ENCODE data around the gene SENP5.
A peak's percentile ranks its signal among the peaks of the same experiment; 100 is the strongest.
"Not testable (repeated sequence)": the region's sequence is repeated elsewhere in the genome, so short reads cannot be mapped to it uniquely, and the experiment has no call there.

Gene SENP5

GRCh38 chr3:196867507-196868296 is at the start of gene SENP5:
SENP5 (plus strand) TSS chr3:196867920; CDS start chr3:196885182, 17,262 bp downstream.
- DNase-seq: peak; percentile 86 to 89

- no peak for DNase-seq
Measured at GRCh38 chr3:196821806-196822355, 45.8 kb upstream of the SENP5 start.

GRCh38 chr3:196829651-196830050 is 38.1 kb upstream of the SENP5 start:
- not testable (repeated sequence) for DNase-seq

- DNase-seq: no peak
Measured at GRCh38 chr3:196835086-196835485, 32.6 kb upstream of the SENP5 start.

- not testable (repeated sequence) for DNase-seq
Measured at GRCh38 chr3:196836626-196837025, 31.1 kb upstream of the SENP5 start.

GRCh38 chr3:196837819-196838420 is 29.8 kb upstream of the SENP5 start:
- peak; percentile 61 to 66 for DNase-seq

GRCh38 chr3:196839351-196839750 is 28.4 kb upstream of the SENP5 start:
- not testable (repeated sequence) for DNase-seq

GRCh38 chr3:196842567-196843434 is 24.9 kb upstream of the SENP5 start:
- DNase-seq: no peak

GRCh38 chr3:196843435-196844110 is 24.1 kb upstream of the SENP5 start:
- no peak for DNase-seq

- DNase-seq: not testable (repeated sequence)
Measured at GRCh38 chr3:196844235-196845219, 23.2 kb upstream of the SENP5 start.

GRCh38 chr3:196848375-196848774 is 19.3 kb upstream of the SENP5 start:
- DNase-seq: not testable (repeated sequence)

GRCh38 chr3:196849180-196849741 is 18.5 kb upstream of the SENP5 start:
- no peak for DNase-seq

GRCh38 chr3:196863000-196863399 is 4.7 kb upstream of the SENP5 start:
- not testable (repeated sequence) for DNase-seq

- DNase-seq: no peak
Measured at GRCh38 chr3:196867155-196867506, 589 bp upstream of the SENP5 start.

GRCh38 chr3:196868297-196868661 is 559 bp downstream of the SENP5 start:
- DNase-seq: no peak

GRCh38 chr3:196872316-196872715 is 4.6 kb downstream of the SENP5 start:
- no peak for DNase-seq

GRCh38 chr3:196874511-196875094 is 6.9 kb downstream of the SENP5 start:
- DNase-seq: not testable (repeated sequence)

- no peak for DNase-seq
Measured at GRCh38 chr3:196875258-196875657, 7.5 kb downstream of the SENP5 start.

GRCh38 chr3:196883361-196883760 is 15.6 kb downstream of the SENP5 start:
- no peak for DNase-seq

GRCh38 chr3:196886144-196886543 is 18.4 kb downstream of the SENP5 start:
- DNase-seq: no peak
